Peyer's patch (tissue), 4 donors: ENCODE results near the gene B3GNT2.

Source experiments
- POLR2A ChIP-seq, 2 donors: fragments of 450-650 bp; IDR thresholded peaks; one replicate each; pipeline ENCODE4 v1.5.1; 2017; ENCODE audit warnings: antibody characterized with exemption in 2 of 2, mild to moderate bottlenecking in 2 of 2, moderate library complexity in 2 of 2
- TF ChIP-seq, protein P1 (sequence below), 6 experiments: fragments of 450-650 bp in 4 of 6; fragments of 200-600 bp in 2 of 6; sonication (generic) in 1 of 6; IDR thresholded peaks; one replicate each; pipeline ENCODE4 v1.5.1; 2017 to 2019; ENCODE audit warnings: antibody characterized with exemption in 6 of 6, mild to moderate bottlenecking in 3 of 6, moderate library complexity in 1 of 6

DNA sequence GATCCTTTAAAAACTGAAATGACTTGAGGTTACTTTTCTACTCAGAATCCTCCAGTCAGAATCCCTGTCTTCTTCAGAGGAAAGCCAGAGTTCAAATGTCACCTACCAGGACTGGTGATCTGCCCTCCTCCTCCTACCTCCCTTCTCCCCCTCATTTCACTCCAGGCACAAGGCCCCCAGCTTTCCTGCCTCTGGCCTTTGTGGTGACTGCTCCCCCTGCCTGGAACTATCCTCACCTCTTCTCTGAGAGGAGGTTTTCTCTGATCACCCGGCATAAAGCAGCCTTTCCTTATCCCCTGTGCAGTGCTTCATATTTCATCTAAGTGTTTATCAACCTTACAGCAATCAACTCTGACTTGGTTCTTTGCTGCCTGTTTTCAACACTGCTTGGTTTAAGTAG is 6.8 kb downstream of the B3GNT2 start:
- TF ChIP-seq, protein P1, sequence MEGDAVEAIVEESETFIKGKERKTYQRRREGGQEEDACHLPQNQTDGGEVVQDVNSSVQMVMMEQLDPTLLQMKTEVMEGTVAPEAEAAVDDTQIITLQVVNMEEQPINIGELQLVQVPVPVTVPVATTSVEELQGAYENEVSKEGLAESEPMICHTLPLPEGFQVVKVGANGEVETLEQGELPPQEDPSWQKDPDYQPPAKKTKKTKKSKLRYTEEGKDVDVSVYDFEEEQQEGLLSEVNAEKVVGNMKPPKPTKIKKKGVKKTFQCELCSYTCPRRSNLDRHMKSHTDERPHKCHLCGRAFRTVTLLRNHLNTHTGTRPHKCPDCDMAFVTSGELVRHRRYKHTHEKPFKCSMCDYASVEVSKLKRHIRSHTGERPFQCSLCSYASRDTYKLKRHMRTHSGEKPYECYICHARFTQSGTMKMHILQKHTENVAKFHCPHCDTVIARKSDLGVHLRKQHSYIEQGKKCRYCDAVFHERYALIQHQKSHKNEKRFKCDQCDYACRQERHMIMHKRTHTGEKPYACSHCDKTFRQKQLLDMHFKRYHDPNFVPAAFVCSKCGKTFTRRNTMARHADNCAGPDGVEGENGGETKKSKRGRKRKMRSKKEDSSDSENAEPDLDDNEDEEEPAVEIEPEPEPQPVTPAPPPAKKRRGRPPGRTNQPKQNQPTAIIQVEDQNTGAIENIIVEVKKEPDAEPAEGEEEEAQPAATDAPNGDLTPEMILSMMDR (IDR thresholded peaks at IDR 0.05): no peak
- TF ChIP-seq POLR2A (IDR thresholded peaks at IDR 0.05): no peak
